NT2/D1 (cell line): ENCODE data around the gene BTRC.

Experiments used
- SUZ12 ChIP-seq: IDR thresholded peaks from 2 replicates; pipeline ENCODE4 v1.6.1; 2011; ENCODE audit not compliant: insufficient read length, insufficient read depth; ENCODE audit errors: extremely low read depth
- YY1 ChIP-seq: IDR thresholded peaks from 2 replicates; pipeline ENCODE4 v1.6.1; 2011; ENCODE audit not compliant: insufficient read length, insufficient read depth
- ZNF274 ChIP-seq: IDR thresholded peaks from 2 replicates; pipeline ENCODE4 v1.6.1; 2011; ENCODE audit warnings: mild to moderate bottlenecking, low read depth, low read length

- no peak for TF ChIP-seq YY1
- TF ChIP-seq ZNF274: no peak
- TF ChIP-seq SUZ12: no peak
These were observed 248.9 kb downstream of the BTRC start for GRCh38 chr10:101602761-101603398.
